Measurements from ENCODE around the gene WDR37. TPM values are rescaled to one million over a fixed set of nuclear protein-coding genes. Genes with fewer than 3 reads are reported as not detected.

WDR37 gene
- total RNA-seq, 6 experiments from 2014 or later, result 5.8 to 9.7 (median 8.3) TPM

DNA sequence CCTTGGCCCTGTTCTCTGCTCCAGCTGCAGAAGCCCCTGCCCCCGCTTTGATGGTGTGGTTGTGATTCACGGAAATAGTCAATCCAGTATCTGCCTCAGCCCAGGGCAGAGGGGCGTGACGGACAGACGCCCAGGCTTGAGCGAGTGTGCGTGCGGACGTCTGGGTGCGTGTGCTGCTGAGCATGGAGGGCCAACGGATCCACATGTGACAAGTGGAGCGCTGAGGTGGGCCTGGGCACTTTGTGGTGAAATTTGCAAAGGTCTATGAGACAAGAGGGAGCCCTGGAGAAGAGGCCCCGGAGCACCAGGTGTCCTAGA lies 94.4 kb downstream of the WDR37 start:
- no peaks in the 10 kb centered on the region for H3K36me3 ChIP-seq
- H3K4me1 ChIP-seq, result no peaks in the 10 kb centered on the region
- ATAC-seq, result no peak
- intact Hi-C loops (cut with DNase I), result no loop called here
- H3K4me3 ChIP-seq, result no peak overlapping the region
- H3K27me3 ChIP-seq, result no peaks in the 10 kb centered on the region
- TF ChIP-seq, protein P1, sequence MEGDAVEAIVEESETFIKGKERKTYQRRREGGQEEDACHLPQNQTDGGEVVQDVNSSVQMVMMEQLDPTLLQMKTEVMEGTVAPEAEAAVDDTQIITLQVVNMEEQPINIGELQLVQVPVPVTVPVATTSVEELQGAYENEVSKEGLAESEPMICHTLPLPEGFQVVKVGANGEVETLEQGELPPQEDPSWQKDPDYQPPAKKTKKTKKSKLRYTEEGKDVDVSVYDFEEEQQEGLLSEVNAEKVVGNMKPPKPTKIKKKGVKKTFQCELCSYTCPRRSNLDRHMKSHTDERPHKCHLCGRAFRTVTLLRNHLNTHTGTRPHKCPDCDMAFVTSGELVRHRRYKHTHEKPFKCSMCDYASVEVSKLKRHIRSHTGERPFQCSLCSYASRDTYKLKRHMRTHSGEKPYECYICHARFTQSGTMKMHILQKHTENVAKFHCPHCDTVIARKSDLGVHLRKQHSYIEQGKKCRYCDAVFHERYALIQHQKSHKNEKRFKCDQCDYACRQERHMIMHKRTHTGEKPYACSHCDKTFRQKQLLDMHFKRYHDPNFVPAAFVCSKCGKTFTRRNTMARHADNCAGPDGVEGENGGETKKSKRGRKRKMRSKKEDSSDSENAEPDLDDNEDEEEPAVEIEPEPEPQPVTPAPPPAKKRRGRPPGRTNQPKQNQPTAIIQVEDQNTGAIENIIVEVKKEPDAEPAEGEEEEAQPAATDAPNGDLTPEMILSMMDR (IDR thresholded peaks at IDR 0.05), result no peak
- no peak for TF ChIP-seq POLR2A (IDR thresholded peaks at IDR 0.05)
- no peak overlapping the region for H3K27ac ChIP-seq
- H3K9me3 ChIP-seq, result peaks cover 0 to 6% (median 0%) of the 10 kb centered on the region in 4 donors
- DNase-seq, result no peak
- WGBS (ENCODE audit: insufficient coverage, low coverage, low lambda C conversion rate, missing lambda C conversion rate), result 66% methylated on average over 9 of the region's 13 CpGs

DNA sequence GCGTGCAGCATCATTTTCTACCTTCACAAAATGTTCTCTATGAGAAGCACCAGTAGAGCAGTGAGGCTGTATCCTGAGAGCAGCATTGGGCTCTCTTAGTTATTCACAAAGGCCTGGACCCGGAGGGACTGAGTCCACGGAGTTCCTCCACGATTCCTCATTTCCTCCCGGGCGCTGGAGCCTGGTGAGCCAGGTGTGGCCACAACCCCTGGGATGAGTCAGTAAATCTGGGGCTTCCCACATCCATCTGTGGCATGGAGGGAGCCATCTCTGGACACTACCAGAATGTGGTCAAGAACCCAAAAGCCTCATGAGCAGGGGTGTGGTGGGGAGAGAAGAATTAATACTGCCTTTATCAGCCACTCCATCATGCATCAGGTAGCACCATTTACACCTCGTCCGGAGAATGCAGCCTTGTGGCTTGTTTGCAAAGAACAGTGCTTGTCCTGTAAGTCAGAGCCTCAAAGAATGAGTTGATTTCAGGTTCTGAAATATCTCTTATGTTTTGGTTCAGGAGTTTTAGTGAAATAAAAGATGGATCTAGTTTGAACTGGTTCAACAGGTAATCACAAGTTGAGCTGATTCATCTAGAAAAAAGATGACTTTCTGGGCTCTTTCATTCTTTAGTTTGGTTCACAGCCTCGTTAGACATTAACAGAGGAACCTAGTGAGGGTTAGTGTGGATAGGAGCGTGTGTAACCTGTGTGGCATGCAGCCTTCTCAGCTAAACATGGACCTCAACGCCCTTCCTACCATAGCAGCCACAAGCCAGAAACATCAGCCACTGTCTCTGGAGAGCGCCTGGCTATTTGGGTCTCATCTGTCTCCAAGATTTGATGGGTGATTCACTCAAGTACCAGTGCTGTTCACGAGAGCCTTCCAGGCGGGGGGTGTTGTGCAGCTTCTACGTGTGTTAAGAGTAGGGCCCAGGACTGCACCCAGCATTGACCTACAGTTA lies 95.2 kb downstream of the WDR37 start:
- no peak for TF ChIP-seq POLR2A (IDR thresholded peaks at IDR 0.05)
- TF ChIP-seq, protein P1 (IDR thresholded peaks at IDR 0.05), result no peak
- H3K27ac ChIP-seq, result no peak overlapping the region
- H3K27me3 ChIP-seq, result no peaks in the 10 kb centered on the region
- DNase-seq, result no peak
- WGBS (ENCODE audit: insufficient coverage, low coverage, low lambda C conversion rate, missing lambda C conversion rate), result 48% methylated on average over 8 of the region's 15 CpGs
- intact Hi-C loops (cut with DNase I), result no loop called here
- no peaks in the 10 kb centered on the region for H3K4me1 ChIP-seq
- no peak overlapping the region for H3K4me3 ChIP-seq
- no peaks in the 10 kb centered on the region for H3K36me3 ChIP-seq
- ATAC-seq, result no peak
- H3K9me3 ChIP-seq, result peaks cover 0 to 4% (median 0%) of the 10 kb centered on the region in 4 donors

DNA sequence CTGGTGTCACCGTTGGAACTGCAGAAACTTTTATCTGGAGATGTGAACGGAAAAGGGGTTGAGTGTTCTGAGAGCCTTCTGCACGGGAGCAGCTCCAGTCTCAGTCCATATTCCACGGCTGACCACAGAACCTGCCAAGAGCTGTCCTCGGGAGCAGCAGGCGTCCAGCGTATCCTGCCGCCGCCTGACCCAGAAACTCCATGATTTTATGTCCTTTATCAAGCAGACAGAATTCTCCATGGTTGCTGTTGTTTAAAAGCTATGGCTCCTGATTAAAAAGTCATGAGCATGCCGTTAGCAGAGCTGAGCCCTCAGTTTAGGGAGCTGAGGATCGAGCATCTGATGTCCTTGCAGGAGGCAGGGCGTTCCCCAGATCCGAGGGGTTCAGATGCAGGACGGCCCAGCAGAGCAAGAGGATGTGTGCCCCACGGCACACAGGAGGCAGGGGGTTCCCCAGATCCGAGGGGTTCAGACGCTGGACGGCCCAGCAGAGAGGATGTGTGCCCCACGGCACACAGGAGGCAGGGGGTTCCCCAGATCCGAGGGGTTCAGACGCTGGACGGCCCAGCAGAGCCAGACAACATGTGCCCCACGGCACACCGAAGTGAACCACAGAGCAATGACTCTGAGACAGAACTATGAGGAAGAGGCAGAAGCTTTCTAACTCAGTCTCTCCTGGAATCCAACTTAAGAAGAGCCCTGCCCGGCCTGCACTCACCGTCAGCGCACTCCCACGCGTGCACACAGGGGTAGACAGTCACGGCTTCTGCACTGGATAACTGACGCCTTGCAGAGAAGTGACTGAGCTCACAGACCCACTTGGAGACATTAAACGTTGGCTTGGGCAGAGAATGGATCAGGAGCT lies 96.4 kb downstream of the WDR37 start:
- WGBS (ENCODE audit: insufficient coverage, low coverage, low lambda C conversion rate, missing lambda C conversion rate), result 71% methylated on average over 7 of the region's 32 CpGs
- no peaks in the 10 kb centered on the region for H3K27me3 ChIP-seq
- no peaks in the 10 kb centered on the region for H3K36me3 ChIP-seq
- no peaks in the 10 kb centered on the region for H3K9me3 ChIP-seq
- TF ChIP-seq POLR2A (IDR thresholded peaks at IDR 0.05), result no peak
- TF ChIP-seq, protein P1 (IDR thresholded peaks at IDR 0.05), result no peak
- ATAC-seq, result no peak
- no peak overlapping the region for H3K4me3 ChIP-seq
- no peaks in the 10 kb centered on the region for H3K4me1 ChIP-seq
- intact Hi-C loops (cut with DNase I), result no loop called here
- no peak for DNase-seq
- no peak overlapping the region for H3K27ac ChIP-seq

DNA sequence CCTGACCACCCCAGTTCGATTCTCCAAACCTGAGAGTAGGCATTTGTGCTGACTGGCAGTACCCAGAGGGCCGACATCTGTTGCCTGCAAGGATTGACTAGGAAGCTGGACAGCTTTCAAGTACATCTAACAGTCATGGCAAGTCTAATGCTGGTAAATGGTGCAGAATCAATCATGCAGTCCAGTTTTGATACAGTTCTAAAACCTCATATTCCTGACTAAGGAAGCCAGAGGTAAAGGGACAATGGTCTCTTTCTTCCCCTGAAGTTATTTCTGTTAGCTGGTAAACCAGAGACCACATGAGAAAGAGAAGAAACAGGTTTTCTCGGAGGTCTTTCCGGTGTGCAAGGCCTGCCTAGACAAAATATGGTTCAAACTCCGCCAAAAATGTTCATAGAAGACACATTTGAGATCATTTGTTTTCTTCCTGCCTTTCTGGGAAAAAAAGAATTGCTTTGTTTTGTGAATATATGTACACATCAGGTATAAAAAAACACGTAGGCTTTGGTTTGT lies 97.1 kb downstream of the WDR37 start:
- no peaks in the 10 kb centered on the region for H3K4me1 ChIP-seq
- 58% methylated on average over 4 of the region's 6 CpGs for WGBS (ENCODE audit: insufficient coverage, low coverage, low lambda C conversion rate, missing lambda C conversion rate)
- TF ChIP-seq, protein P1 (IDR thresholded peaks at IDR 0.05), result no peak
- TF ChIP-seq POLR2A (IDR thresholded peaks at IDR 0.05), result no peak
- DNase-seq (no peak), ATAC-seq (no peak)
- no peak overlapping the region for H3K4me3 ChIP-seq
- intact Hi-C loops (cut with DNase I), result no loop called here
- no peaks in the 10 kb centered on the region for H3K27me3 ChIP-seq
- no peak overlapping the region for H3K27ac ChIP-seq
- H3K36me3 ChIP-seq, result no peaks in the 10 kb centered on the region
- no peaks in the 10 kb centered on the region for H3K9me3 ChIP-seq

Measured in right lobe of liver (tissue), 6 donors.